ENCODE data around the gene ATG14.
"Not testable (repeated sequence)": the region's sequence is repeated elsewhere in the genome, so short reads cannot be mapped to it uniquely, and the experiment has no call there.

The ATG14 gene

GRCh38 chr14:55348766-55349453 lies 62.7 kb downstream of the ATG14 start:
- no peak overlapping the region for H3K4me3 ChIP-seq (ENCODE audit: low read length)

DNA sequence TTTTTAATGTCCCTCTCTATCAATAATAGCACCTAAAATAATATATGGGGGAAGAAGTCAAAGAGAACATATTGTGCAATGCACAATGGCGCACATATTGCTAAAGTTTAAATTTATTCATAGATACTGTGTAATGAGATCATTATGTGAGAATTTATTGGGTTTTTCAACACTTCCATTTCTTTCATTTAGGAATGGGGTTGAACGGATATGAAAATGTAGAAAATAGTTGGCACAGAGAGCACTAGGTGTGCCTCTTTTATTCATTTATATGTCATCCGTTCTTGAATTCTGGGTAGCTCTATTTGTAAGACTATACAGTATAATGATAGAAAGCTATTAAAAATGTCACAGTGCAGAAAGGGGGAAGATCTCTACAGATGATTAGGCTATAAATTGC lies 63.9 kb downstream of the ATG14 start:
- DNase-seq (ENCODE audit: low read depth) = no peak
- no peak overlapping the region for H3K4me3 ChIP-seq (ENCODE audit: low read length)
- TF ChIP-seq CTCF (IDR thresholded peaks at IDR 0.05; ENCODE audit: insufficient read depth, low read depth, low read length, missing control alignments) = no peak

More at GRCh38 chr14:55348766-55349453, 62.7 kb downstream of the ATG14 start:
- TF ChIP-seq CTCF (IDR thresholded peaks at IDR 0.05; ENCODE audit: insufficient read depth, low read depth, low read length, missing control alignments) = no peak
- peak; percentile 84 for DNase-seq (ENCODE audit: low read depth)

DNA sequence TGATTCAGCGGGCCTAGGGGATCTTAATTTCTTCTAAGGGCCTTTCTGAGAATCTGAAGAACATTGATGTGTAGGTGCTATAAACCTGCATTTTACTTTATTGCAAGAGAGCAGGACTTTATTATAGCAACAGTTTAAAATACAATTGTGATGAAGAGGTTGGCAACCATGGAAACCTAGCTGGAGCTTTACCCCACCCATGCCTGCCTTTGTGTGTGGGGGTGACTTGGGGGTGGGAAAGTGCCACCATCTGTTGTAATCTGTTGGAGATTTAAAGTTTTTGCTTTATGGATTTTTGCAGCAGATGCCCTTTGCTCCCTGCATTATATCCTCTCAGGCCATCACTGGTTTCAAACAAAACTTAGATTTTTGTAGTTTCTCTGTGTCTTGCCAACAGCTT lies 64.6 kb downstream of the ATG14 start:
- no peak for DNase-seq (ENCODE audit: low read depth)
- TF ChIP-seq CTCF (IDR thresholded peaks at IDR 0.05; ENCODE audit: insufficient read depth, low read depth, low read length, missing control alignments) = no peak
- no peak overlapping the region for H3K4me3 ChIP-seq (ENCODE audit: low read length)

- not testable (repeated sequence) for DNase-seq (ENCODE audit: low read depth); H3K4me3 ChIP-seq (ENCODE audit: low read length)
Observed at GRCh38 chr14:55344582-55345163, 67.0 kb downstream of the ATG14 start.

DNA sequence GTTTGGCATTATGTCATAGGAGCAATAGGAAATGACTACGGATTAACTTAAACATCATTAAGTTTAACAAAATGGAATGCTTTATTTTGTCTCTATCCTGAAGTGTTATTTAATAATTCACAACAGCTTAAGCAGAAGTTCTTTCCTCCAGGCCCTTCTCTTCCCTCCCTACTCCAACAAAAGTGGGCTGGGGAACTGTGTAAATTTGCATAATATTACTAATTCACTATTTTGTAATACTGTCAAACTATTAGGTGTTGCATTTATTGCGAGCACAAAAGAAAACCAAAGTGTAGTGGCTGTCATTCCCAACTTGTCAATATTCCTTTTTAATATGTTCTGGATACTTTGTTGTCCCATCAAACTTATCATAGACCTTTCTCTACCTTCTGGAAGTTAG lies 69.8 kb downstream of the ATG14 start:
- TF ChIP-seq CTCF (IDR thresholded peaks at IDR 0.05; ENCODE audit: insufficient read depth, low read depth, low read length, missing control alignments) = no peak
- H3K4me3 ChIP-seq (ENCODE audit: low read length) = no peak overlapping the region
- no peak for DNase-seq (ENCODE audit: low read depth)

- no peak for DNase-seq (ENCODE audit: low read depth)
- no peak overlapping the region for H3K4me3 ChIP-seq (ENCODE audit: low read length)
- no peak for TF ChIP-seq CTCF (IDR thresholded peaks at IDR 0.05; ENCODE audit: insufficient read depth, low read depth, low read length, missing control alignments)
Observed at GRCh38 chr14:55340482-55340881, 71.1 kb downstream of the ATG14 start.

DNA sequence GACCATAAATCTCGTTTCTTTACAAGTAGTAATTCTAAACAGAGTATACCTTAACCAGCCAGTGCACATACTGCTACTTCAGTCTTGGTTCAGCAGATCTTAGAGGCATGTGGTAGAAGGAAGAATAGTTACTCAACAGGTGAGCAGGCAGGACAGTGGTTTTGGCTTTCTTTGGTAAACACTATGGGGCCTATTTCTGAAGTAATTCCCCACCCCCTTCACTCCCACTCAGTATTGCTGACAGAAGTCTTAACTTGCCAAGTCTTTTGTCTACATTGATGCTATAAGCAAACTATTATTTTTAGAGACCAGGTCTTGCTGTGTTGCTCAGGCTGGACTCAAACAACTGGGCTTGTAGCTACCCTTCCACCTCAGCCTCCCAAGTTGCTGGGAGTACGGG lies 71.9 kb downstream of the ATG14 start:
- no peak overlapping the region for H3K4me3 ChIP-seq (ENCODE audit: low read length)
- TF ChIP-seq CTCF (IDR thresholded peaks at IDR 0.05; ENCODE audit: insufficient read depth, low read depth, low read length, missing control alignments) = no peak
- DNase-seq (ENCODE audit: low read depth) = peak; percentile 81
